NCI-H510A treated with DMSO at 0.1 percent for 48 hours (cell line): ENCODE data around the gene MRGPRD.

Source experiments
- DNase-seq: peaks from one replicate; lab custom pipeline; 2025; lab: John Stamatoyannopoulos, UW

The MRGPRD gene

DNA sequence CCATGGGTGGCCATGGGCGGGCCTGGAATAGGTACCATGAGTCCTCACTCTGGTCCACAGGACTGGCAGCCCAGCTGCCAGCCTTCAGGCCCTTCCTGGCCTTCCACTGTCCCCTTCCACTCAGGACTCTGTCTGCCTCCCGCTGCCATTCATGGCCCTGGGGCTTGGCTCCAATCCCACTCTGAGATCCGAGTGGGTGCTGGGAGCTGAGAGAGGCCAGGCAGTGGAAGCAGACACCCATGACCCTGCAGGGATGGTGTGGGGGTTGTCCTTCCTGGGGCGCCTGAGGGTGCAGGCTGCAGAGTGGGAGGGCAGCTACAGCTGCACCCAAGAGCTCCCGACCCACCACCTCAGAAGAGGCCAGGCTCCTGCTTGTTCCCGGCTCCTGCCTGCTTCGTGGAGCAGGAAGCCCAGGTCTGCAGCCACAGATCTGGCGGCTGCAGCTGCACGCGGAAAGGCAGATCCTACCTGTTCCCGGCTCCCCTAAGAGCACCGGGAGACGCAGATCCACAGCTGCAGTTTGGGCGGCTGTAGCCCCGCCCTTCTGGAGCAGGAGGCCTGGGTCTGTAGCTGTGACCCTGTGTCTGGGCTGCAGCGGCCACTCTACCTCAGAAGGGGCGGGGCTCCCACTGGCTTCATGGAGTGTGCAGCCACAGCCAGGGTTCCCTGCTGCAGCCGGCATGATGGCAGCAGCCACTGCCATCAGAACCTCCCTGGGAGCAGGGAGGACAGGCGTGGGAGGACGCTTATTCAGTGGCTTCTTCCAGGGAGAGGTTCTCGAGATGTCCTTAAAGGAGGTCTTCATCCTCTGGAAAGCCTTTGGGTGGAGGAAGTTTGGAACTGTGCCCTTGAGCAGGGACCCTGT lies 49.6 kb downstream of the MRGPRD start:
- DNase-seq, result no peak
